ENCODE data around the gene PKP4. TPM values are rescaled to one million over a fixed set of nuclear protein-coding genes. Genes with fewer than 3 reads are reported as not detected.

Gene PKP4
- total and polyA plus RNA-seq, 9 of the 15 experiments (the other 6 are each of a cell fraction or from before 2014, with no cell fraction given), result 24.6 to 99.1 (median 74.0) TPM

DNA sequence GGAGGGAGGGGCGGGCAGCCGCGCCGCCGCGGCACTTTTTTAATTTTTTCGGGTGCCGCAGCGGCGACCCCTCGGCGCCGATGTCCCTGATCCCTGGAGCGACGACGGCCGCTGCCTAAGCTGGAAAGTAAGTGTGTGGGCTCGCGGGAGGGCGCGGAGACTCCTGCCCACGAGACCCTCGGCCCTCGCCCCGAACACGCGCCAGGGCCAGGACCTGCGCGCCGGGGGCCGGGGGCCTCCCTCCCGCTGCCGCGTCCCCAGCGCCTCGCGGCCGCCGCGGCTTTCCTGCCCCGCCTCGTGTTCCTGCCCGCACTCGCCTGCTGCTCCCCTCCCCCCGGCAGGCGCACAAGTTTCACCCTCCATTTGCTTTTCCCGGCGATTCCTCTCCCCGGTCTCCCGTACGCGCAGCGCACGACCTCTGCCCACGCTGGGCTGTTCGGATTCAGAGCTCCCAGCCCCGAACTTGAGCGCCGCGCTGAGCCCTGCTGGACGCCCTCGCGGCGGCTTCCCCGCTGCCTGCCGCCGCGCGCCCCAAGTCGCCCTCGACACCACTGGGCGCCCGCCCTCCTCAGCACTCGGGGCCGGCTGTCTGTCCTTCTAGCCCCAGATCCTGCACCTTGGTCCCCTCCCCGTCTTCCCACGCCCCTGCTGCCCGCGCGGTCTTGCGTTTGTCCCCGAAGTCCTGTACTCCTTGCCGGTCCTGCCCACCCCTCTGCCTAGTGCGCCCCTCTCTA lies 507 bp downstream of the PKP4 start (continued):
- TF ChIP-seq HBP1 (CRISPR knock-in tag; IDR thresholded peaks at IDR 0.05) (no peak), SMC3 (conservative IDR thresholded peaks at IDR 0.05; ENCODE audit: insufficient read depth, low read depth, low read length) (no peak), RUNX1 (IDR thresholded peaks at IDR 0.05; ENCODE audit: low read depth) (no peak), FUS (optimal IDR thresholded peaks at IDR 0.05; ENCODE audit: low read depth, low read length) (no peak), NONO (IDR thresholded peaks at IDR 0.05; ENCODE audit: low read depth in 2 of 2, low read length in 1 of 2) (no peak), KAT8 (IDR thresholded peaks at IDR 0.05; ENCODE audit: low read depth) (no peak), GATA2 (CRISPR knock-in tag; IDR thresholded peaks at IDR 0.05) (no peak), EP300 (IDR thresholded peaks at IDR 0.05; ENCODE audit: low read length) (no peak), RFX5 (IDR thresholded peaks at IDR 0.05; ENCODE audit: low read depth, low read length) (no peak), SIN3B (IDR thresholded peaks at IDR 0.05; ENCODE audit: low read depth) (no peak), ZNF398 (CRISPR knock-in tag; IDR thresholded peaks at IDR 0.05) (no peak), MEF2A (IDR thresholded peaks at IDR 0.05; ENCODE audit: control insufficient read depth, low read depth, low read length) (no peak), ILF3 (IDR thresholded peaks at IDR 0.05; ENCODE audit: borderline replicate concordance) (no peak), BCOR (IDR thresholded peaks at IDR 0.05) (no peak), KDM5B (IDR thresholded peaks at IDR 0.05; ENCODE audit: insufficient replicate concordance, low read depth, low read length) (peak; percentile 67)
- TF ChIP-seq, protein P1, sequence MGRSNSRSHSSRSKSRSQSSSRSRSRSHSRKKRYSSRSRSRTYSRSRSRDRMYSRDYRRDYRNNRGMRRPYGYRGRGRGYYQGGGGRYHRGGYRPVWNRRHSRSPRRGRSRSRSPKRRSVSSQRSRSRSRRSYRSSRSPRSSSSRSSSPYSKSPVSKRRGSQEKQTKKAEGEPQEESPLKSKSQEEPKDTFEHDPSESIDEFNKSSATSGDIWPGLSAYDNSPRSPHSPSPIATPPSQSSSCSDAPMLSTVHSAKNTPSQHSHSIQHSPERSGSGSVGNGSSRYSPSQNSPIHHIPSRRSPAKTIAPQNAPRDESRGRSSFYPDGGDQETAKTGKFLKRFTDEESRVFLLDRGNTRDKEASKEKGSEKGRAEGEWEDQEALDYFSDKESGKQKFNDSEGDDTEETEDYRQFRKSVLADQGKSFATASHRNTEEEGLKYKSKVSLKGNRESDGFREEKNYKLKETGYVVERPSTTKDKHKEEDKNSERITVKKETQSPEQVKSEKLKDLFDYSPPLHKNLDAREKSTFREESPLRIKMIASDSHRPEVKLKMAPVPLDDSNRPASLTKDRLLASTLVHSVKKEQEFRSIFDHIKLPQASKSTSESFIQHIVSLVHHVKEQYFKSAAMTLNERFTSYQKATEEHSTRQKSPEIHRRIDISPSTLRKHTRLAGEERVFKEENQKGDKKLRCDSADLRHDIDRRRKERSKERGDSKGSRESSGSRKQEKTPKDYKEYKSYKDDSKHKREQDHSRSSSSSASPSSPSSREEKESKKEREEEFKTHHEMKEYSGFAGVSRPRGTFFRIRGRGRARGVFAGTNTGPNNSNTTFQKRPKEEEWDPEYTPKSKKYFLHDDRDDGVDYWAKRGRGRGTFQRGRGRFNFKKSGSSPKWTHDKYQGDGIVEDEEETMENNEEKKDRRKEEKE (IDR thresholded peaks at IDR 0.05; ENCODE audit: borderline replicate concordance in 1 of 2, control insufficient read depth in 1 of 2, low read depth in 2 of 2, low read length in 1 of 2), result no peak
- TF ChIP-seq, protein P2, sequence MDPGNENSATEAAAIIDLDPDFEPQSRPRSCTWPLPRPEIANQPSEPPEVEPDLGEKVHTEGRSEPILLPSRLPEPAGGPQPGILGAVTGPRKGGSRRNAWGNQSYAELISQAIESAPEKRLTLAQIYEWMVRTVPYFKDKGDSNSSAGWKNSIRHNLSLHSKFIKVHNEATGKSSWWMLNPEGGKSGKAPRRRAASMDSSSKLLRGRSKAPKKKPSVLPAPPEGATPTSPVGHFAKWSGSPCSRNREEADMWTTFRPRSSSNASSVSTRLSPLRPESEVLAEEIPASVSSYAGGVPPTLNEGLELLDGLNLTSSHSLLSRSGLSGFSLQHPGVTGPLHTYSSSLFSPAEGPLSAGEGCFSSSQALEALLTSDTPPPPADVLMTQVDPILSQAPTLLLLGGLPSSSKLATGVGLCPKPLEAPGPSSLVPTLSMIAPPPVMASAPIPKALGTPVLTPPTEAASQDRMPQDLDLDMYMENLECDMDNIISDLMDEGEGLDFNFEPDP (CRISPR knock-in tag; IDR thresholded peaks at IDR 0.05), result no peak
- TF ChIP-seq, protein P3, sequence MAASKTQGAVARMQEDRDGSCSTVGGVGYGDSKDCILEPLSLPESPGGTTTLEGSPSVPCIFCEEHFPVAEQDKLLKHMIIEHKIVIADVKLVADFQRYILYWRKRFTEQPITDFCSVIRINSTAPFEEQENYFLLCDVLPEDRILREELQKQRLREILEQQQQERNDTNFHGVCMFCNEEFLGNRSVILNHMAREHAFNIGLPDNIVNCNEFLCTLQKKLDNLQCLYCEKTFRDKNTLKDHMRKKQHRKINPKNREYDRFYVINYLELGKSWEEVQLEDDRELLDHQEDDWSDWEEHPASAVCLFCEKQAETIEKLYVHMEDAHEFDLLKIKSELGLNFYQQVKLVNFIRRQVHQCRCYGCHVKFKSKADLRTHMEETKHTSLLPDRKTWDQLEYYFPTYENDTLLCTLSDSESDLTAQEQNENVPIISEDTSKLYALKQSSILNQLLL (CRISPR knock-in tag; IDR thresholded peaks at IDR 0.05; ENCODE audit: borderline replicate concordance), result no peak
